SU-DHL-6 (cell line): ENCODE data around the gene TXNDC5.

ENCODE experiments used
- H2AFZ ChIP-seq: fragments of 200-600 bp; sonication (generic); 2 replicates; pipeline ENCODE4 v1.6.1; 2014; ENCODE audit warnings: low read depth, mild to moderate bottlenecking, moderate library complexity, mixed read lengths, antibody characterized with exemption, low read length; ENCODE audit not compliant: severe bottlenecking
- H3F3A ChIP-seq: fragments of 200-600 bp; shearing (Covaris generic); 2 replicates; pipeline ENCODE4 v1.6.0; 2016; ENCODE audit warnings: antibody characterized with exemption, mild to moderate bottlenecking; ENCODE audit not compliant: insufficient read depth
- H3K27ac ChIP-seq: fragments of 200-600 bp; sonication (generic); 2 replicates; pipeline ENCODE4 v1.5.1; 2016; ENCODE audit warnings: low read depth, mild to moderate bottlenecking, low read length, moderate library complexity, mixed read lengths
- H3K27me3 ChIP-seq: fragments of 200-600 bp; sonication (generic), shearing (Covaris generic); 2 replicates; pipeline ENCODE4 v1.6.0; 2014; ENCODE audit warnings: mild to moderate bottlenecking, low read length
- H3K36me3 ChIP-seq: fragments of 200-600 bp; sonication (generic); 2 replicates; pipeline ENCODE4 v1.6.1; 2014; ENCODE audit warnings: mild to moderate bottlenecking, low read length, mixed read lengths
- H3K4me2 ChIP-seq: fragments of 300-600, 200-600 bp; shearing (Covaris generic), sonication (generic); 2 replicates; pipeline ENCODE4 v1.6.0; 2014; ENCODE audit warnings: low read length, low read depth, mild to moderate bottlenecking; ENCODE audit not compliant: poor library complexity, severe bottlenecking
- H3K4me3 ChIP-seq: fragments of 200-600 bp; sonication (generic); 2 replicates; pipeline ENCODE4 v1.5.1; 2014; ENCODE audit warnings: antibody characterized with exemption, low read length, mild to moderate bottlenecking, mixed read lengths; ENCODE audit not compliant: insufficient read depth, poor library complexity, severe bottlenecking
- H3K79me2 ChIP-seq: fragments of 200-600 bp; sonication (generic); 2 replicates; pipeline ENCODE4 v1.6.1; 2014; ENCODE audit warnings: mild to moderate bottlenecking, low read length, moderate library complexity; ENCODE audit not compliant: insufficient read depth
- H3K9ac ChIP-seq: fragments of 200-600 bp; sonication (generic); 2 replicates; pipeline ENCODE4 v1.7.0; 2014; ENCODE audit warnings: mild to moderate bottlenecking, low read length
- H3K9me2 ChIP-seq: fragments of 200-600 bp; sonication (generic); replicated peaks from 2 replicates; pipeline ENCODE4 v1.6.1; 2014; ENCODE audit warnings: low read length; ENCODE audit not compliant: insufficient read depth
- H3K9me3 ChIP-seq: fragments of 200-600 bp; sonication (generic); 2 replicates; pipeline ENCODE4 v1.6.1; 2014; ENCODE audit warnings: low read length, mixed read lengths; ENCODE audit not compliant: insufficient read depth
- H4K20me1 ChIP-seq: fragments of 200-600 bp; sonication (generic); 2 replicates; pipeline ENCODE4 v1.6.1; 2014; ENCODE audit warnings: low read depth, mild to moderate bottlenecking, antibody characterized with exemption, low read length, moderate library complexity, mixed read lengths
- EZH2phosphoT487 ChIP-seq: fragments of 200-600 bp; sonication (generic), shearing (Covaris generic); conservative IDR thresholded peaks from 2 replicates; pipeline ENCODE4 v1.6.1; 2018; ENCODE audit warnings: mild to moderate bottlenecking, antibody characterized with exemption, low read length, moderate library complexity, mixed read lengths
- TF ChIP-seq, protein P1 (sequence below): fragments of 200-600 bp; sonication (generic); IDR thresholded peaks from one replicate; pipeline ENCODE4 v1.5.1; 2017; ENCODE audit warnings: antibody characterized with exemption, mild to moderate bottlenecking, low read length, moderate library complexity; ENCODE audit not compliant: insufficient read depth, poor library complexity, severe bottlenecking

TXNDC5 gene

GRCh38 chr6:7883381-7883780 lies 27.2 kb downstream of the TXNDC5 start:
- H3K4me2 ChIP-seq = no peak overlapping the region
- no peak overlapping the region for H3K4me3 ChIP-seq
- no peaks in the 10 kb centered on the region for H3K79me2 ChIP-seq
- H3K27ac ChIP-seq = no peak overlapping the region
- H3K27me3 ChIP-seq = no peaks in the 10 kb centered on the region
- no peak overlapping the region for H3K9ac ChIP-seq
- H3F3A ChIP-seq = no peaks in the 10 kb centered on the region
- peaks cover 42% of the 10 kb centered on the region; the same call in 1 of the 2 replicates for H3K36me3 ChIP-seq
- H3K9me3 ChIP-seq = no peaks in the 10 kb centered on the region
- no peak overlapping the region for H2AFZ ChIP-seq
- H3K9me2 ChIP-seq = no peaks in the 10 kb centered on the region
- TF ChIP-seq, protein P1, sequence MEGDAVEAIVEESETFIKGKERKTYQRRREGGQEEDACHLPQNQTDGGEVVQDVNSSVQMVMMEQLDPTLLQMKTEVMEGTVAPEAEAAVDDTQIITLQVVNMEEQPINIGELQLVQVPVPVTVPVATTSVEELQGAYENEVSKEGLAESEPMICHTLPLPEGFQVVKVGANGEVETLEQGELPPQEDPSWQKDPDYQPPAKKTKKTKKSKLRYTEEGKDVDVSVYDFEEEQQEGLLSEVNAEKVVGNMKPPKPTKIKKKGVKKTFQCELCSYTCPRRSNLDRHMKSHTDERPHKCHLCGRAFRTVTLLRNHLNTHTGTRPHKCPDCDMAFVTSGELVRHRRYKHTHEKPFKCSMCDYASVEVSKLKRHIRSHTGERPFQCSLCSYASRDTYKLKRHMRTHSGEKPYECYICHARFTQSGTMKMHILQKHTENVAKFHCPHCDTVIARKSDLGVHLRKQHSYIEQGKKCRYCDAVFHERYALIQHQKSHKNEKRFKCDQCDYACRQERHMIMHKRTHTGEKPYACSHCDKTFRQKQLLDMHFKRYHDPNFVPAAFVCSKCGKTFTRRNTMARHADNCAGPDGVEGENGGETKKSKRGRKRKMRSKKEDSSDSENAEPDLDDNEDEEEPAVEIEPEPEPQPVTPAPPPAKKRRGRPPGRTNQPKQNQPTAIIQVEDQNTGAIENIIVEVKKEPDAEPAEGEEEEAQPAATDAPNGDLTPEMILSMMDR = no peak
- TF ChIP-seq EZH2phosphoT487 = no peak
- no peaks in the 10 kb centered on the region for H4K20me1 ChIP-seq

- no peak overlapping the region for H3K4me2 ChIP-seq
- no peak overlapping the region for H3K9ac ChIP-seq
- no peaks in the 10 kb centered on the region for H3F3A ChIP-seq
- no peaks in the 10 kb centered on the region for H4K20me1 ChIP-seq
- no peaks in the 10 kb centered on the region for H3K9me2 ChIP-seq
- H3K27ac ChIP-seq = no peak overlapping the region
- H3K27me3 ChIP-seq = no peaks in the 10 kb centered on the region
- H3K36me3 ChIP-seq = peaks cover 42% of the 10 kb centered on the region; the same call in 1 of the 2 replicates
- TF ChIP-seq EZH2phosphoT487 = no peak
- TF ChIP-seq, protein P1 = no peak
- H3K9me3 ChIP-seq = no peaks in the 10 kb centered on the region
- H3K4me3 ChIP-seq = no peak overlapping the region
- H2AFZ ChIP-seq = no peak overlapping the region
- H3K79me2 ChIP-seq = no peaks in the 10 kb centered on the region
These were observed 27.9 kb downstream of the TXNDC5 start for GRCh38 chr6:7882505-7883257.

DNA sequence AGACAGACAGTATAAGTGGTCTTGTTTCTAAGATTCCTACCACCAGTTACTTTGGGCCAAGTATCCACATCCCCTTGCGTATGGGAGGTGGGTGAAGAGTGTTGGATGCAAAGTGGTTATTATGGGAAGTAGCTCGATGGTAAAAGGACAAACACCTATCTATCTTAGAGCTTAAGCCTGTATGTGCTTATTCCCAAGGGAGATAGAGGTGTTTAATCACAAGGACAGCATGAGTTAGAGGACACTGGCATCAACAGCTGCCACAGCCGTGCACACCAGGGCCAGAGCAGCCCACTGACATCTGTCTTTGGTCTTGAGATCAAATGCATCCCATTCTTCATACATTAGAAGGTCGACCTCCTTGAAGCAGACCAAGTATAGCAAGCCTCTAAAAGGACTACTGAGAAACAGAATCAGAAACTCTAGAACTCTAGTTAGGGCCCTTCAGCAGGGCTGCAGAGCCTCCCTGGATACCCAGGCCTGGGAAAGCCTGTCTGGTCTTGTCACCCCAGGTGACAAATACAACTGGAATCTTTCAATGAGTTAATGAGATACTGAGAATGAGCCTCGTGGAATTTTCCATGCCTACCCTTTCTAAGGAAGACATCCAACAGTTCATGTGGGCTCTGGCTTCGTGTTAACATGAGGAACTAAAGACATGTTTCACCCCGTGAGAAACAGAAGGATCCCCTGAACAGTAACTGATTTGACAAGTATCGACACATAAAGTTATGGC lies 28.7 kb downstream of the TXNDC5 start:
- Histone ChIP-seq H3F3A (no peaks in the 10 kb centered on the region), H3K79me2 (no peaks in the 10 kb centered on the region), H3K4me2 (no peak overlapping the region), H3K27me3 (no peaks in the 10 kb centered on the region), H3K9me3 (no peaks in the 10 kb centered on the region), H3K36me3 (peaks cover 42% of the 10 kb centered on the region; the same call in 1 of the 2 replicates), H3K9me2 (no peaks in the 10 kb centered on the region), H3K9ac (no peak overlapping the region), H2AFZ (no peak overlapping the region), H3K27ac (no peak overlapping the region), H4K20me1 (no peaks in the 10 kb centered on the region), H3K4me3 (no peak overlapping the region)
- TF ChIP-seq EZH2phosphoT487 = no peak
- TF ChIP-seq, protein P1 = no peak
